HK-2 (cell line): ENCODE measurements around the gene ARMC10.
A peak's percentile ranks its signal among the peaks of the same experiment; 100 is the strongest.
"Not testable (repeated sequence)": the region's sequence is repeated elsewhere in the genome, so short reads cannot be mapped to it uniquely, and the experiment has no call there.

Source experiments
- DNase-seq: peaks from one replicate; pipeline ENCODE4 v3.0.0-alpha.2; 2018; ENCODE audit not compliant: unreplicated experiment

ARMC10 gene

GRCh38 chr7:103078226-103078625, 3.3 kb downstream of the ARMC10 start:
- DNase-seq = not testable (repeated sequence)

GRCh38 chr7:103079836-103080235, 4.9 kb downstream of the ARMC10 start:
- DNase-seq = no peak

GRCh38 chr7:103080923-103081322, 6.0 kb downstream of the ARMC10 start:
- DNase-seq = no peak

GRCh38 chr7:103082497-103082896, 7.6 kb downstream of the ARMC10 start:
- DNase-seq = no peak

GRCh38 chr7:103083210-103083609, 8.3 kb downstream of the ARMC10 start:
- no peak for DNase-seq

GRCh38 chr7:103092321-103092720, 17.4 kb downstream of the ARMC10 start:
- DNase-seq = not testable (repeated sequence)

- DNase-seq = no peak
These were observed 18.5 kb downstream of the ARMC10 start for GRCh38 chr7:103093429-103093828.

- no peak for DNase-seq
These were observed 19.2 kb downstream of the ARMC10 start for GRCh38 chr7:103094102-103094501.

GRCh38 chr7:103095558-103095957, 20.6 kb downstream of the ARMC10 start:
- not testable (repeated sequence) for DNase-seq

- DNase-seq = no peak
These were observed 22.1 kb downstream of the ARMC10 start for GRCh38 chr7:103097041-103097440.

- DNase-seq = no peak
These were observed 25.4 kb downstream of the ARMC10 start for GRCh38 chr7:103100348-103100747.

GRCh38 chr7:103101543-103101942, 26.6 kb downstream of the ARMC10 start:
- DNase-seq = no peak

- DNase-seq = no peak
These were observed 31.2 kb downstream of the ARMC10 start for GRCh38 chr7:103106005-103106702.

- not testable (repeated sequence) for DNase-seq
These were observed 31.7 kb downstream of the ARMC10 start for GRCh38 chr7:103106703-103107070.

- DNase-seq = peak; percentile 64
These were observed 38.2 kb downstream of the ARMC10 start for GRCh38 chr7:103113164-103113563.

GRCh38 chr7:103114576-103115008, 39.7 kb downstream of the ARMC10 start:
- no peak for DNase-seq

GRCh38 chr7:103115771-103116170, 40.8 kb downstream of the ARMC10 start:
- no peak for DNase-seq

GRCh38 chr7:103116511-103116910, 41.6 kb downstream of the ARMC10 start:
- DNase-seq = no peak

- DNase-seq = no peak
These were observed 42.1 kb downstream of the ARMC10 start for GRCh38 chr7:103116991-103117390.

- DNase-seq = no peak
These were observed 42.5 kb downstream of the ARMC10 start for GRCh38 chr7:103117465-103117864.

- DNase-seq = no peak
These were observed 44.9 kb downstream of the ARMC10 start for GRCh38 chr7:103119791-103120291.

GRCh38 chr7:103120362-103120761, 45.4 kb downstream of the ARMC10 start:
- DNase-seq = no peak

GRCh38 chr7:103121641-103122040, 46.7 kb downstream of the ARMC10 start:
- no peak for DNase-seq

- no peak for DNase-seq
These were observed 48.6 kb downstream of the ARMC10 start for GRCh38 chr7:103123529-103123928.
